Loucy (cell line): ENCODE measurements around the gene DND1.
"Not testable (repeated sequence)": the region's sequence is repeated elsewhere in the genome, so short reads cannot be mapped to it uniquely, and the experiment has no call there.

Experiments
- H2AFZ ChIP-seq: fragments of 200-600 bp; sonication (generic); 2 replicates; pipeline ENCODE4 v1.6.0; 2016; ENCODE audit warnings: antibody characterized with exemption, mild to moderate bottlenecking, low read length, moderate library complexity
- H3F3A ChIP-seq: fragments of 200-600 bp; 2 replicates; pipeline ENCODE4 v1.6.0; 2016; ENCODE audit warnings: antibody characterized with exemption, low read depth, mild to moderate bottlenecking
- H3K27me3 ChIP-seq: fragments of 200-600 bp; sonication (generic); 2 replicates; pipeline ENCODE4 v1.6.1; 2014; ENCODE audit warnings: low read length, mild to moderate bottlenecking; ENCODE audit not compliant: insufficient read depth, poor library complexity, severe bottlenecking
- H3K36me3 ChIP-seq: fragments of 200-600 bp; sonication (generic); 2 replicates; pipeline ENCODE4 v1.6.1; 2016; ENCODE audit warnings: low read length; ENCODE audit not compliant: insufficient read depth
- H3K4me1 ChIP-seq: fragments of 200-600 bp; sonication (generic); 2 replicates; pipeline ENCODE4 v1.5.1; 2014; ENCODE audit warnings: low read length, mild to moderate bottlenecking; ENCODE audit not compliant: insufficient read depth, poor library complexity, severe bottlenecking
- H3K4me2 ChIP-seq: fragments of 200-600 bp; sonication (generic); 2 replicates; pipeline ENCODE4 v1.6.0; 2014; ENCODE audit warnings: antibody characterized with exemption, low read length, low read depth, mild to moderate bottlenecking; ENCODE audit not compliant: poor library complexity, severe bottlenecking
- H3K4me3 ChIP-seq: fragments of 200-600 bp; sonication (generic); 2 replicates; pipeline ENCODE4 v1.5.1; 2014; ENCODE audit warnings: low read length, mild to moderate bottlenecking, mixed read lengths; ENCODE audit not compliant: poor library complexity, severe bottlenecking
- H3K79me2 ChIP-seq: fragments of 200-600 bp; sonication (generic); 2 replicates; pipeline ENCODE4 v1.6.1; 2014; ENCODE audit warnings: low read length; ENCODE audit not compliant: insufficient read depth
- H3K9ac ChIP-seq: fragments of 200-600 bp; sonication (generic); 2 replicates; pipeline ENCODE4 v1.6.0; 2014; ENCODE audit warnings: mild to moderate bottlenecking, low read depth, low read length, moderate library complexity; ENCODE audit not compliant: poor library complexity, severe bottlenecking
- H3K9me2 ChIP-seq: fragments of 200-600 bp; sonication (generic); replicated peaks from 2 replicates; pipeline ENCODE4 v1.6.1; 2016; ENCODE audit warnings: low read depth, low read length, mixed read lengths
- H3K9me3 ChIP-seq: fragments of 200-600 bp; sonication (generic); 2 replicates; pipeline ENCODE4 v1.6.1; 2014; ENCODE audit warnings: mild to moderate bottlenecking, antibody characterized with exemption, low read length, low read depth; ENCODE audit not compliant: insufficient read depth
- H4K20me1 ChIP-seq: fragments of 200-600 bp; sonication (generic); 2 replicates; pipeline ENCODE4 v1.6.0; 2014; ENCODE audit warnings: antibody characterized with exemption, low read length, mild to moderate bottlenecking; ENCODE audit not compliant: insufficient read depth, poor library complexity, severe bottlenecking
- CTCF ChIP-seq: fragments of 200-600 bp; sonication (generic); conservative IDR thresholded peaks from 2 replicates; pipeline ENCODE4 v1.5.1; 2014; ENCODE audit warnings: mild to moderate bottlenecking, antibody characterized with exemption, low read length
- EZH2phosphoT487 ChIP-seq: fragments of 200-600 bp; IDR thresholded peaks from 2 replicates; pipeline ENCODE4 v1.6.1; 2018; ENCODE audit warnings: antibody characterized with exemption, mild to moderate bottlenecking, moderate library complexity, borderline replicate concordance

Gene DND1

DNA sequence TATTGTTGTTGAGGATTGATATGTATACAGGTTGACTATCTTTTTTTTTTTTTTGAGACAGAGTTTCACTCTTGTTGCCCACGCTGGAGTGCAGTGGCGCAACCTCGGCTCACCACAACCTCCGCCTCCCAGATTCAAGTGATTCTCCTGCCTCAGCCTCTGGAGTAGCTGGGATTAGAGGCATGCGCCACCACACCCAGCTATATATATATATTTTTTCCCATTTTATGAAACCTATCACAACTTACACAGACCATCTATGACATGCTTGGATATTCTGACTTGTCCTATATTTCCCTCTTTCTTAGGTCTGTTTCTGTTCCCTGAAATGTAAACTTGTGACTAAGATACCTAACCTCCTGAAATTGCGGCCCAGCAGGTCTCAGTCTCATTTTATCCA lies 45.4 kb downstream of the DND1 start:
- TF ChIP-seq EZH2phosphoT487: no peak
- no peak for TF ChIP-seq CTCF
- H3K27me3 ChIP-seq: no peaks in the 10 kb centered on the region
- no peaks in the 10 kb centered on the region for H3K79me2 ChIP-seq
- H2AFZ ChIP-seq: no peak overlapping the region
- no peaks in the 10 kb centered on the region for H4K20me1 ChIP-seq
- H3K4me1 ChIP-seq: no peaks in the 10 kb centered on the region
- H3K9me3 ChIP-seq: no peaks in the 10 kb centered on the region
- no peaks in the 10 kb centered on the region for H3K36me3 ChIP-seq
- H3K4me2 ChIP-seq: no peak overlapping the region
- H3K4me3 ChIP-seq: no peak overlapping the region
- no peaks in the 10 kb centered on the region for H3F3A ChIP-seq
- no peaks in the 10 kb centered on the region for H3K9me2 ChIP-seq
- H3K9ac ChIP-seq: no peak overlapping the region

GRCh38 chr5:140624886-140625285 lies 48.5 kb downstream of the DND1 start:
- H3K9me2 ChIP-seq, H3F3A ChIP-seq, H3K79me2 ChIP-seq, H4K20me1 ChIP-seq, H3K27me3 ChIP-seq, H3K4me2 ChIP-seq, H3K36me3 ChIP-seq, H3K9me3 ChIP-seq, H3K9ac ChIP-seq, H2AFZ ChIP-seq, H3K4me3 ChIP-seq, H3K4me1 ChIP-seq: not testable (repeated sequence)

DNA sequence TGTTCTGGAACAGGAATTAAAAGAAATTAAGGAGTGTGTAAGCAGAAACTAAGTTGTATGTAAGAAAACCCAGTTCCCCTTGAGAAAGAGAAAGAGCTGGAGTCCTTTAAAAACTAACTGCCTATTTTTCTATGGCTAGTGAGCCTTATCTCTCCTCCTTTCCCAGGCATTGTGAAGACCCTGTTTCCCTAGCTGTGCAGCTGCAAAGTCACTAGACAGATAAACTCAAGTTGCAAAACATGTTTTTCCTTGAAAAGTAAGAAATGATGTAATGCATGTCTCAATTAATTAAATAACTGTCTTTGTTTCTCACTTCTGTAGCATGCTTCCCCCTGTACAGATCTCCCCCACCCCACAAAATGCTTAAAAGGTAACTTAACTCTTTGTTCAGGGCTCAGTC lies 50.3 kb downstream of the DND1 start:
- not testable (repeated sequence) for H3K27me3 ChIP-seq, H3K36me3 ChIP-seq, H3K9me3 ChIP-seq, H3F3A ChIP-seq, H3K4me1 ChIP-seq, H3K4me2 ChIP-seq, H3K9ac ChIP-seq, H3K9me2 ChIP-seq, H3K79me2 ChIP-seq, H2AFZ ChIP-seq, H3K4me3 ChIP-seq, H4K20me1 ChIP-seq

- H3K79me2 ChIP-seq: no peaks in the 10 kb centered on the region
- H3K4me2 ChIP-seq: no peak overlapping the region
- no peaks in the 10 kb centered on the region for H3F3A ChIP-seq
- H3K27me3 ChIP-seq: no peaks in the 10 kb centered on the region
- no peak overlapping the region for H3K9ac ChIP-seq
- no peak overlapping the region for H2AFZ ChIP-seq
- no peaks in the 10 kb centered on the region for H3K36me3 ChIP-seq
- no peaks in the 10 kb centered on the region for H3K9me3 ChIP-seq
- no peak for TF ChIP-seq CTCF
- TF ChIP-seq EZH2phosphoT487: no peak
- no peaks in the 10 kb centered on the region for H4K20me1 ChIP-seq
- no peaks in the 10 kb centered on the region for H3K9me2 ChIP-seq
- H3K4me1 ChIP-seq: no peaks in the 10 kb centered on the region
- H3K4me3 ChIP-seq: no peak overlapping the region
These were observed 51.1 kb downstream of the DND1 start for GRCh38 chr5:140622301-140622700.
